Bronchial epithelial cell (primary cell): Measurements from ENCODE around the gene CHRM3. TPM values are rescaled to one million over a fixed set of nuclear protein-coding genes. Genes with fewer than 3 reads are reported as not detected.

Source experiments
- DNase-seq: peaks from one replicate; pipeline ENCODE4 v3.0.0-alpha.2; 2010; ENCODE audit warnings: low read depth
- FAIRE-seq: peaks from 2 replicates; lab custom pipeline; 2011; peaks lifted over from hg19 to GRCh38; lab: Jason Lieb, UNC
- H3K27me3 ChIP-seq: 2 replicates; pipeline ENCODE4 v1.5.1; 2011; ENCODE audit warnings: low read length; ENCODE audit not compliant: control insufficient read depth, insufficient read depth
- H3K36me3 ChIP-seq: 2 replicates; pipeline ENCODE4 v1.5.1; 2011; ENCODE audit warnings: low read length; ENCODE audit not compliant: control insufficient read depth, insufficient read depth
- H3K4me3 ChIP-seq: 2 replicates; pipeline ENCODE4 v1.5.1; 2011; ENCODE audit warnings: mild to moderate bottlenecking, low read depth, low read length, control low read depth
- total RNA-seq: library from RNA; depleted of rRNA; stranded (reverse); fragments of >200 nt; gene quantifications from 2 replicates; pipeline ENCODE4 v1.2.1, GENCODE V29; 2014
- TF ChIP-seq, protein P1 (sequence below): IDR thresholded peaks from 2 replicates; pipeline ENCODE4 v1.5.1; 2011; ENCODE audit warnings: mild to moderate bottlenecking, moderate library complexity, low read length, control low read depth, inconsistent platforms; ENCODE audit not compliant: insufficient read depth, severe bottlenecking

Gene CHRM3
- 1.0 and 1.6 TPM in 2 replicates for total RNA-seq

DNA sequence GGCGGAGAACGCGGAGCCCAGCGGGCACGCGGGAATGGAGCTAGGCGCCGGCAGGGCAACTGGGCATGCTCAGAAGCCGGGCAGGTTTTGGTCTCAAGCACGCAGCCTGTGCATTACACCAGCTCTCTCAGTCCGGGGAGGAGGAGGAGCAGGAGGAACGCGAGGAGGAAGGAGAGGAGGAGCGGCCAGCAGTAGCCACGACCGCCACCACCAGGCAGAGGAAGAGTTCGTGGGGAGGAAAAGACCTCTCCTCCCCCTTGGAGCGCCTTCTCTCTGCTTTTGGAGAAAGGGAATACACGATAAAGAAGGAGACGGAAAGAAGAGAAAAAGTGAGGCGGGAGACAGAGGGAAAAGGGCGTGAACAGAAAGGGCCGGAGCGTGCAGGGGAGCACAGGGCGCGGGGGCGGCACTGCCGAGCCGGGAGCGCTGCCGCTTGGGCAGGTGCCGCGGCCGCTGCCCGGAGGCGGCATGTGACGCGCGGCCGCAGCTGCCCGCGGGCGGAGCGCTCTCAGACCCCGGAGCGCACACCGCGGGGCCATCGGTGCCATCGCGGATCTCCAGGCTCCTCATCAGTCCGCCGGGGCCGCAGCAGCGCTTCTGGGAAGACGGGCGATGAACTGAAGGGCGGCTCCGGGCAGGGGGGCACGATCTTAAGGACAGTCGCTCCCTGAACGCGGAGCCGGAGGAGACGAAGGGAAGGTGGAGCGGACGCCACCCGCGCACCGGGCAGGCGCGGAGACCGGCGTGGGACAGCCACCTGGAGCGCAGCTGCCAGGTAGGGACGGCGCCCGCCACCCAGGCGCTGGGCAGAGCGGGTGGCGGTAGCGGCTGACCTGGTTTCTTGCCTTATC is at the start of gene CHRM3:
Gene CHRM3 (plus strand): TSS at position 116 of the 851 bp plus-strand sequence. CDS start 520,884 bp downstream, outside the sequence.
- TF ChIP-seq, protein P1, sequence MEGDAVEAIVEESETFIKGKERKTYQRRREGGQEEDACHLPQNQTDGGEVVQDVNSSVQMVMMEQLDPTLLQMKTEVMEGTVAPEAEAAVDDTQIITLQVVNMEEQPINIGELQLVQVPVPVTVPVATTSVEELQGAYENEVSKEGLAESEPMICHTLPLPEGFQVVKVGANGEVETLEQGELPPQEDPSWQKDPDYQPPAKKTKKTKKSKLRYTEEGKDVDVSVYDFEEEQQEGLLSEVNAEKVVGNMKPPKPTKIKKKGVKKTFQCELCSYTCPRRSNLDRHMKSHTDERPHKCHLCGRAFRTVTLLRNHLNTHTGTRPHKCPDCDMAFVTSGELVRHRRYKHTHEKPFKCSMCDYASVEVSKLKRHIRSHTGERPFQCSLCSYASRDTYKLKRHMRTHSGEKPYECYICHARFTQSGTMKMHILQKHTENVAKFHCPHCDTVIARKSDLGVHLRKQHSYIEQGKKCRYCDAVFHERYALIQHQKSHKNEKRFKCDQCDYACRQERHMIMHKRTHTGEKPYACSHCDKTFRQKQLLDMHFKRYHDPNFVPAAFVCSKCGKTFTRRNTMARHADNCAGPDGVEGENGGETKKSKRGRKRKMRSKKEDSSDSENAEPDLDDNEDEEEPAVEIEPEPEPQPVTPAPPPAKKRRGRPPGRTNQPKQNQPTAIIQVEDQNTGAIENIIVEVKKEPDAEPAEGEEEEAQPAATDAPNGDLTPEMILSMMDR = no peak
- peak within 1 kb of the TSS; percentile 30 for H3K4me3 ChIP-seq
- FAIRE-seq = no peak
- peaks cover 19% of the 10 kb centered on the region for H3K27me3 ChIP-seq
- no peaks in the 10 kb centered on the region for H3K36me3 ChIP-seq
- peak; percentile 57 for DNase-seq

DNA sequence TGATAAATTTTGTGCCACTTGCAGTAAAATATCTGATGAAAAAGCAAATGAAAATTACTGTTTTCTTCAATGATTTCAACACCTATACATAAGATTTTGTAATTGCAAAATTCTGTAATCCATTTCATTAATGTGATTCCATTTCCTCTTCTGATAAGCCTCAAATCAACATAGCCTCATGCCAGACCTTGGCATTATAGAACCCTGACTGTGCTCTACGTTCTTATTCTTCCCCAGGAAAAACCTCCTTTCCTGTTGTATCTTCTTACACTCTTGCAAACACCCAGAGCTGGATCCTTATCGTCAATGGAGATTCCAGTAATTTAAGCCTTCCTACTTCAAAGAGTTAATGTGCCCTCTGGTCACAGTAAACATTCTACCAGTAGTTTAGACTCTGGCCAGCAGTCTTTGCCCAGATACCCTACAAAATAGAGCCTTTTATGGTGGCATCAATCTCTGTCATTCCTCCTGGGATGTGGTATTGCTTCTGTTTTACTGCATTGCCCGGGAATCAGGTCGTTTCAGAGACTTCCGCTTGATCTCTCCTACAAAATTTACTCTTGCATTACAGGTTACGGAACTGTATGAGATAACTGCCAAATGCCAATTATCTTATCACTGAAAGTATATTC is 48.5 kb upstream of the CHRM3 start:
- FAIRE-seq (no peak), DNase-seq (no peak)
- TF ChIP-seq, protein P1 = no peak
- Histone ChIP-seq H3K27me3 (no peaks in the 10 kb centered on the region), H3K36me3 (no peaks in the 10 kb centered on the region), H3K4me3 (no peak overlapping the region)

DNA sequence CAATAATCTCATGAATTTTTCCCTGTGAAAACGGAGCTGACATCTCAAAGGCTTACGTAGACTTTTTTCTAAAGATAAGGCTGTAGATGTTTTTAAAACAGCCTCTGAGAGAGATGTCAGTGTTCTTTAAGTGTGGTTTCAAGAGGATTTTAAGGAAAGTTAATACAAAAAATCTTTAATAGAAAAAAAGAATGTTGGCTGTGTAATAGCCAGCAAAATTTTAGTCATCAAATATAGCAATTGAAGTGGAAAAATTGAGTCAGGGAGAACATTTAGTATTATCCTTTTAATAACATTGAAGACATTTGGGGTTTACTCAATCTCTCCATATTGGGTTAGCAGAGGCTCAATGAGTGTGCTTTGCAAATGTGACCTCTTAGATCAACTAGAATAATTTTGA is 38.6 kb upstream of the CHRM3 start:
- DNase-seq (no peak), FAIRE-seq (no peak)
- no peaks in the 10 kb centered on the region for H3K27me3 ChIP-seq
- TF ChIP-seq, protein P1 = no peak
- no peaks in the 10 kb centered on the region for H3K36me3 ChIP-seq
- H3K4me3 ChIP-seq = no peak overlapping the region

DNA sequence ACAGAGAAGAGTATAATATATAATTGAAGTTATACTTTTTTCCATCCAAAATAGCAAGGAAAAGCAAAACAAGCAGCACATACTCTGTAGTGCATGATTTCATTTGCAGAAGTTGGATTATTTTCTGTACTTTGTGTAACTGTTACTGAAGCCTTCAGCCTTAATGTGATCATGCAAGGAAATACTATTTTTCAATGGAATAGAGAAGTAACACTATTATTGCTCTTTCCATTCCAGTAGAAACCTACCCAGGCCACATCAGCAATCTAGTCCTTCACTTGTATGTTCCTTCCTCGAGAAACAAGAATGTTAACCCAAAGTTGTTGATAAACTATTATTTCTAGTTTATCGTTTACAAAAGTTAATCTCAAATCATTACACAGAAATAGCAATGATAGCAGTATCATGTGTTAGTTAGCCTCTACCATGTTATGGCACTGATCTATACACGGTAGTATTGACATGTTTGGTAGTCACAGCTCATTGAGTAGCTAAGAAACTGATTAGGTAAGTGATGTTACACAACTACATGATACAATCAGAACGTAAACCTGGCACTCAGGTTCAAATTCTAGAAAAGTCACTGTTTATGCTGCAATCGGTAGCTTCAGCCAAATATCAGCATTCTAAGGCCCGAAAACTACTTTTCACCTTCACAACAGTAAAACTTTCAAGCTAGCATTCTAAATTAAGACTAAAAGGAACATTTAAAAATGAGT is 37.6 kb upstream of the CHRM3 start:
- TF ChIP-seq, protein P1 = no peak
- FAIRE-seq (no peak), DNase-seq (no peak)
- H3K4me3 ChIP-seq = no peak overlapping the region
- no peaks in the 10 kb centered on the region for H3K36me3 ChIP-seq
- no peaks in the 10 kb centered on the region for H3K27me3 ChIP-seq

DNA sequence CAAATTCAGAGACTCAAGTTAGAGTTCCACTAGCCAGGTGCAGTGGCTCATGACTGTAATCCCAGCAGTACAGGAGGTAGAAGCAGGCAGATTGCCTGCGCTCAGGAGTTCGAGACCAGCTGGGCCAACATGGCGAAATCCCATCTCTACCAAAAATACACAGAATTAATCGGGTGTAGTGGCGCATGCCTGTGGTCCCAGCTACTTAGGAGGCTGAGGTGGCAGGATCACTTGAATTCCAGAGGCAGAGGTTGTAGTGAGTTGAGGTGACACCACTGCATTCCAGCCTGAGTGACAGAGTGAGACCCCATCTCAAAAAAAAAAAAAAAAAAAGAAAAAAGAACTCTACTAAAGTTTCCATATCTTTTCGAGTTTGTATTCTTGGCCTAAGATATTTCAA is 36.7 kb upstream of the CHRM3 start:
- TF ChIP-seq, protein P1 = no peak
- no peak for DNase-seq
- no peaks in the 10 kb centered on the region for H3K27me3 ChIP-seq
- FAIRE-seq = no peak
- no peaks in the 10 kb centered on the region for H3K36me3 ChIP-seq
- no peak overlapping the region for H3K4me3 ChIP-seq
